GM12878 (cell line): Measurements from ENCODE around the gene CSRNP2. TPM values are rescaled to one million over a fixed set of nuclear protein-coding genes. Genes with fewer than 3 reads are reported as not detected.

Experiments used
- ATAC-seq: fragments of 200-7000 bp; cut with Tn5 transposase; 3 replicates; pipeline ENCODE4 v1.9.1; 2020; ENCODE audit warnings: mild to moderate bottlenecking, moderate library complexity
- BruUV-seq: library from RNA; stranded (reverse); fragments of 400-500 nt; replicated peaks from 2 replicates; lab custom pipeline; 2021; lab: Mats Ljungman, UMichigan
- CTCF ChIA-PET: fragments of 300-600 bp; sonication (Branson Sonifier 250); formaldehyde crosslinking; extraction: SDS; loops from one replicate; lab custom pipeline; 2021; ENCODE audit warnings: inconsistent platforms; lab: Yijun Ruan, JAX
- POLR2A ChIA-PET: fragments of 350-600 bp; formaldehyde crosslinking; extraction: SDS; loops from one replicate; lab custom pipeline; 2021; ENCODE audit warnings: inconsistent platforms; lab: Charles Lee
- RAD21 ChIA-PET: fragments of 300-600 bp; sonication (Branson Sonifier 250); formaldehyde crosslinking; loops from one replicate; lab custom pipeline; 2023; ENCODE audit warnings: antibody characterized with exemption; ENCODE audit not compliant: unreplicated experiment; lab: Charles Lee
- SMC1A ChIA-PET: fragments of 300-600 bp; sonication (Branson Sonifier 250); formaldehyde crosslinking; loops from one replicate; lab custom pipeline; 2023; ENCODE audit not compliant: unreplicated experiment, uncharacterized antibody; lab: Charles Lee
- DNase-seq: peaks from one replicate; pipeline ENCODE4 v3.0.0-alpha.2; 2011; ENCODE audit warnings: low read depth, low spot score
- FAIRE-seq: peaks from 3 replicates; lab custom pipeline; 2011; peaks lifted over from hg19 to GRCh38; lab: Jason Lieb, UNC
- H2AFZ ChIP-seq: 2 replicates; pipeline ENCODE4 v1.6.0; 2011; ENCODE audit warnings: low read depth, low read length, control low read depth; ENCODE audit not compliant: control insufficient read depth
- H3K27ac ChIP-seq: 2 replicates; pipeline ENCODE4 v1.5.1; 2011; ENCODE audit warnings: control low read depth; ENCODE audit not compliant: control insufficient read depth, insufficient read depth
- H3K27me3 ChIP-seq, 2 experiments: replicated peaks in 1 of 2; 2 replicates each; pipeline versions ENCODE4 v1.6.0 to v1.6.1; 2011; ENCODE audit warnings: low read length in 1 of 2; ENCODE audit not compliant: control insufficient read depth in 2 of 2, insufficient read depth in 2 of 2
- H3K36me3 ChIP-seq, 2 experiments: 2 replicates each; pipeline ENCODE4 v1.5.1; 2011; ENCODE audit warnings: low read length in 1 of 2; ENCODE audit not compliant: control insufficient read depth in 2 of 2, insufficient read depth in 2 of 2
- H3K4me1 ChIP-seq: 2 replicates; pipeline ENCODE4 v1.6.1; 2011; ENCODE audit warnings: mild to moderate bottlenecking, low read length, moderate library complexity, mixed read lengths; ENCODE audit not compliant: control insufficient read depth, insufficient read depth
- H3K4me2 ChIP-seq: 2 replicates; pipeline ENCODE4 v1.6.0; 2011; ENCODE audit warnings: control low read depth; ENCODE audit not compliant: control insufficient read depth, insufficient read depth
- H3K4me3 ChIP-seq: fragments of 200-600 bp; sonication (generic); 2 replicates; pipeline ENCODE4 v1.5.1; 2016
- H3K79me2 ChIP-seq: 2 replicates; pipeline ENCODE4 v1.6.0; 2011; ENCODE audit warnings: low read length; ENCODE audit not compliant: control insufficient read depth, insufficient read depth
- H3K9ac ChIP-seq: 2 replicates; pipeline ENCODE4 v1.8.0; 2011; ENCODE audit warnings: low read length, control low read depth, mixed read lengths; ENCODE audit not compliant: control insufficient read depth, insufficient read depth
- H3K9me3 ChIP-seq: replicated peaks from 3 replicates; pipeline ENCODE4 v1.5.1; 2011; ENCODE audit warnings: mild to moderate bottlenecking, low read length; ENCODE audit not compliant: control insufficient read depth, insufficient read depth
- H4K20me1 ChIP-seq: 2 replicates; pipeline ENCODE4 v1.6.0; 2011; ENCODE audit not compliant: control insufficient read depth, insufficient read depth
- ATF7 ChIP-seq: fragments of 450-650 bp; IDR thresholded peaks from 2 replicates; pipeline ENCODE4 v1.6.1; 2016; ENCODE audit warnings: low read depth, mild to moderate bottlenecking
- BCL11A ChIP-seq: IDR thresholded peaks from 2 replicates; pipeline ENCODE4 v1.6.1; 2011; ENCODE audit warnings: low read depth, low read length
- CHD2 ChIP-seq: IDR thresholded peaks from 2 replicates; pipeline ENCODE4 v1.6.1; 2011; ENCODE audit warnings: low read depth, low read length, improper control_type of control experiment, borderline replicate concordance
- E4F1 ChIP-seq: fragments of 450-650 bp; IDR thresholded peaks from 2 replicates; pipeline ENCODE4 v1.6.1; 2018; ENCODE audit warnings: borderline replicate concordance, mild to moderate bottlenecking; ENCODE audit not compliant: partially characterized antibody
- FOS ChIP-seq: IDR thresholded peaks from 3 replicates; pipeline ENCODE4 v1.6.1; 2011; ENCODE audit warnings: borderline replicate concordance; ENCODE audit not compliant: insufficient read length; ENCODE audit errors: extremely low read depth
- MYB ChIP-seq: fragments of 150-350 bp; IDR thresholded peaks from 2 replicates; pipeline ENCODE4 v1.6.1; 2014; ENCODE audit warnings: mild to moderate bottlenecking, low read depth, low read length, borderline replicate concordance
- NFYA ChIP-seq: IDR thresholded peaks from 2 replicates; pipeline ENCODE4 v1.6.1; 2011; ENCODE audit warnings: low read depth, mild to moderate bottlenecking, low read length, improper control_type of control experiment, borderline replicate concordance
- TARDBP ChIP-seq: IDR thresholded peaks from 2 replicates; pipeline ENCODE4 v1.6.1; 2016; ENCODE audit warnings: borderline replicate concordance
- TCF3 ChIP-seq: IDR thresholded peaks from 2 replicates; pipeline ENCODE4 v1.6.1; 2012; ENCODE audit warnings: low read depth, mild to moderate bottlenecking, low read length, borderline replicate concordance; ENCODE audit not compliant: insufficient read depth
- ZNF207 ChIP-seq: fragments of 450-650 bp; IDR thresholded peaks from 2 replicates; pipeline ENCODE4 v1.6.1; 2014; ENCODE audit warnings: antibody characterized with exemption, mild to moderate bottlenecking, borderline replicate concordance
- WGBS: methylation state at CpG from one replicate; pipeline ENCODE4 v1.1.6; 2016; ENCODE audit warnings: low lambda C conversion rate; ENCODE audit not compliant: insufficient replicate concordance, insufficient coverage; ENCODE audit errors: missing lambda C conversion rate; 5-methylcytosine and 5-hydroxymethylcytosine counted together
- in situ Hi-C: fragments of 300-500 bp; cut with MboI; formaldehyde crosslinking; loops from 9 replicates; pipeline ENCODE4 v1.14.3; 2018; ENCODE audit warnings: mixed read lengths
- intact Hi-C: fragments of 100-400 bp; cut with micrococcal nuclease; formaldehyde crosslinking; loops from one replicate; pipeline ENCODE4 v1.14.2; 2022; ENCODE audit not compliant: unreplicated experiment
- polyA plus RNA-seq, 11 experiments: library from polyadenylated mRNA; depleted of rRNA in 4 of 11; unstranded in 6 of 11; stranded (reverse) in 5 of 11; fragments of >200 nt; fragmentation: Nextera tagmentation in 4 of 11; fragmentation: Illumina TruSeq in 1 of 11; extraction: Ambion mirVana in 4 of 11; extraction: Trizol in 1 of 11; gene quantifications; 1 replicate in 1 of 11; 2 replicates in 10 of 11; pipeline versions ENCODE4 v1.2.1 to v1.2.3, GENCODE V29; 2011 to 2016; ENCODE audit warnings: inconsistent platforms in 2 of 11, missing spikeins in 2 of 11, low read depth in 1 of 11
- total RNA-seq, 4 experiments: library from RNA; depleted of rRNA in 3 of 4; stranded (reverse); fragments of >200 nt in 3 of 4; fragmentation: Illumina TruSeq in 1 of 4; extraction: Trizol in 1 of 4; gene quantifications; 2 replicates each; pipeline versions ENCODE4 v1.2.1 to v1.2.3, GENCODE V29; 2013 to 2021
- TF ChIP-seq, protein P1 (sequence below): IDR thresholded peaks from 2 replicates; pipeline ENCODE4 v1.6.1; 2012; ENCODE audit warnings: low read depth, low read length, improper control_type of control experiment

The CSRNP2 gene
- total and polyA plus RNA-seq, 10 of the 15 experiments (the other 5 are each of a cell fraction or from before 2014, with no cell fraction given): 1.2 to 12.1 (median 6.3) TPM

DNA sequence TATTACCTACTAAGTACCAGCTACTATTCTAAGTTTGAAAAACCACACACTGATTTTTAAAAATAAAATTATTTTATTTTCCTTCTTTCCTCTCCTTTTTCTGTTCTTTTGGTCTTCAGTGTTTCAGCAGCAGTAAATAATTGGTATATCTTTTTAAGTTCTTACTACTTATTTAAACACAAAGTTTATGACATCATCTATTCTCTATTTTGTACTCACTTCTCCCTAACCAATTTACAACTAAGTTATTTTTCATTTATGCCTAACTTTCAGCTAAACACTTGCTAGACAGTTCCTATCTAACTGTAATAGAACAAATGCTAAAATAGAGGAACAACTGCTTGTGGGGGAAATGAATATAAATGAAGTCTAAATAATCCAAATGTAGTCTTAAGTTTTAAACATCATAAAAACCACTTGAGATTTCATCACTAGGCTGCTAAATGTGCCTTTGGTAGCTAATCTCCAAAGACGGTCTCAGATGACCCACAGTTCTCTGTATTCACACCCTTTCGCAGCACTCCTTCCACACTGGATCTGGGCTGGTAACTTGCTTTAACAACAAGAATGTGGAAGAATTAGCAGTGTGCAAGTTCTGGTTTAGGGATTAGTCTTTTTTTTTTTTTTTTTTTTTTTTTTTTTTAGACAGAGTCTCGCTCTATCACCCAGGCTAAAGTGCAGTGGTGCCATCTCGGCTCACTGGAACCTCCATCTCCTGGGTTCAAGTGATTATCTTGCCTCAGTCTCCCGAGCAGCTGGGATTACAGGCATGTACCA lies 48.5 kb upstream of the CSRNP2 start:
- WGBS: 98% methylated on average over 4 of the region's 5 CpGs
- CTCF ChIA-PET: interaction anchor here (0.6 kb wide), 1 partner anchor 32 kb away, joined by 3 read pairs; no protein-coding TSS in a partner anchor
- FAIRE-seq: no peak
- TF ChIP-seq CHD2: no peak
- TF ChIP-seq BCL11A: no peak
- no peak for TF ChIP-seq ZNF207
- TF ChIP-seq ATF7: peak; percentile 74
- TF ChIP-seq TCF3: no peak
- H3K9me3 ChIP-seq: no peaks in the 10 kb centered on the region
- RAD21 ChIA-PET: no interaction called here
- no peak for ATAC-seq
- no peak overlapping the region for H2AFZ ChIP-seq
- no peak for DNase-seq
- no peaks in the 10 kb centered on the region for H3K27me3 ChIP-seq
- SMC1A ChIA-PET: interaction anchor here (1.0 kb wide), 1 partner anchor 8 kb away, joined by 5 read pairs; no protein-coding TSS in a partner anchor
- no peak overlapping the region for H3K4me3 ChIP-seq
- no peaks in the 10 kb centered on the region for H4K20me1 ChIP-seq
- intact Hi-C loops (no loop called here), in situ Hi-C loops (no loop called here)
- no peak overlapping the region for H3K9ac ChIP-seq
- H3K4me1 ChIP-seq: no peaks in the 10 kb centered on the region
- H3K27ac ChIP-seq: no peak overlapping the region
- H3K79me2 ChIP-seq: peaks cover 1% of the 10 kb centered on the region; the same call in 1 of the 2 replicates
- no TSS peak for BruUV-seq
- no peaks in the 10 kb centered on the region; a peak in 1 of 4 replicates for H3K36me3 ChIP-seq
- POLR2A ChIA-PET: interaction anchor here (0.6 kb wide), 1 partner anchor 1016 kb away, joined by 3 read pairs; no protein-coding TSS in a partner anchor
- no peak overlapping the region for H3K4me2 ChIP-seq

DNA sequence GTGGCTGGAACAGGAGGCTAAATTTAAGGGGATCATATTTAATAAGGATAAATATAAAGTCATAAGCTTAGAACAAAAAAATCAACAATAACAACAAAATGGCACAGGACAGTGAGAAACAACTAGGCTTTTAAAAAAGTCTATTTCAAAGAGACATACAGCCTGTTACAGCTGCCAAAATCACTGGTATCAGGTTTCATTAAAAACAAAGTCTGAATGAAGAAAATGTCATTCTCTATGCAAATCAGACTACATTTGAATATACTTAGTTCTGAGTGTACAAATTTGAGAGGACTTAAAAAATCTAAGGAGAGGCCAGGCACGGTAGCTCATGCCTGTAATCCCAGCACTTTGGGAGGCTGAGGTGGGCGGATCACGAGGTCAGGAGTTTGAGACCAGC lies 45.5 kb upstream of the CSRNP2 start:
- Histone ChIP-seq H3K9ac (no peak overlapping the region), H3K27ac (no peak overlapping the region), H4K20me1 (no peaks in the 10 kb centered on the region), H3K79me2 (peaks cover 1% of the 10 kb centered on the region; the same call in 1 of the 2 replicates), H3K9me3 (no peaks in the 10 kb centered on the region), H3K36me3 (peaks cover 3 to 9% of the 10 kb centered on the region in 2 experiments; a peak in 3 of 4 replicates), H3K27me3 (no peaks in the 10 kb centered on the region), H3K4me3 (no peak overlapping the region), H3K4me2 (no peak overlapping the region), H3K4me1 (0 out of 2 replicates have a peak, but pooled peaks cover 2% of the 10 kb centered on the region), H2AFZ (no peak overlapping the region)
- CTCF ChIA-PET: interaction anchor here (1.0 kb wide), 1 partner anchor 212 kb away, joined by 4 read pairs; no protein-coding TSS in a partner anchor
- DNase-seq (no peak), FAIRE-seq (no peak), ATAC-seq (no peak; the same call in 2 of the 3 replicates)
- in situ Hi-C loops: no loop called here
- intact Hi-C loops: no loop called here
- 61% methylated on average over 3 of the region's 3 CpGs for WGBS
- RAD21 ChIA-PET: no interaction called here
- no TSS peak for BruUV-seq
- POLR2A ChIA-PET: no interaction called here
- SMC1A ChIA-PET: no interaction called here
- TF ChIP-seq MYB (no peak), TARDBP (no peak), NFYA (no peak), E4F1 (no peak), FOS (no peak)
- TF ChIP-seq, protein P1, sequence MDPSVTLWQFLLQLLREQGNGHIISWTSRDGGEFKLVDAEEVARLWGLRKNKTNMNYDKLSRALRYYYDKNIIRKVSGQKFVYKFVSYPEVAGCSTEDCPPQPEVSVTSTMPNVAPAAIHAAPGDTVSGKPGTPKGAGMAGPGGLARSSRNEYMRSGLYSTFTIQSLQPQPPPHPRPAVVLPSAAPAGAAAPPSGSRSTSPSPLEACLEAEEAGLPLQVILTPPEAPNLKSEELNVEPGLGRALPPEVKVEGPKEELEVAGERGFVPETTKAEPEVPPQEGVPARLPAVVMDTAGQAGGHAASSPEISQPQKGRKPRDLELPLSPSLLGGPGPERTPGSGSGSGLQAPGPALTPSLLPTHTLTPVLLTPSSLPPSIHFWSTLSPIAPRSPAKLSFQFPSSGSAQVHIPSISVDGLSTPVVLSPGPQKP: no peak
